Stimulated activated memory B cell treated with anti-CD40 and anti-IgM and Interleukin-4, amounts not matched to agents 10 μg/mL and 1 μg/mL and 100 μg/mL, for 72 hours (primary cell): Measurements from ENCODE around the gene PDE4D.

Experiments used
- ATAC-seq: fragments of 150-1000 bp; cut with Tn5 transposase; 2 replicates; pipeline ENCODE4 v1.10.0; 2021
- H3K27ac Mint-ChIP-seq: one replicate; pipeline ENCODE4 v1.8.0; 2022; ENCODE audit warnings: mild to moderate bottlenecking, mixed read lengths
- H3K27me3 Mint-ChIP-seq: one replicate; pipeline ENCODE4 v1.8.0; 2022; ENCODE audit warnings: mixed read lengths
- H3K36me3 Mint-ChIP-seq: one replicate; pipeline ENCODE4 v1.8.0; 2022; ENCODE audit warnings: mixed read lengths
- H3K4me1 Mint-ChIP-seq: one replicate; pipeline ENCODE4 v1.8.0; 2022; ENCODE audit warnings: mixed read lengths
- H3K4me3 Mint-ChIP-seq: one replicate; pipeline ENCODE4 v1.8.0; 2022; ENCODE audit warnings: mild to moderate bottlenecking, moderate library complexity, mixed read lengths
- H3K9me3 Mint-ChIP-seq: one replicate; pipeline ENCODE4 v1.8.0; 2022; ENCODE audit warnings: mixed read lengths

PDE4D gene

DNA sequence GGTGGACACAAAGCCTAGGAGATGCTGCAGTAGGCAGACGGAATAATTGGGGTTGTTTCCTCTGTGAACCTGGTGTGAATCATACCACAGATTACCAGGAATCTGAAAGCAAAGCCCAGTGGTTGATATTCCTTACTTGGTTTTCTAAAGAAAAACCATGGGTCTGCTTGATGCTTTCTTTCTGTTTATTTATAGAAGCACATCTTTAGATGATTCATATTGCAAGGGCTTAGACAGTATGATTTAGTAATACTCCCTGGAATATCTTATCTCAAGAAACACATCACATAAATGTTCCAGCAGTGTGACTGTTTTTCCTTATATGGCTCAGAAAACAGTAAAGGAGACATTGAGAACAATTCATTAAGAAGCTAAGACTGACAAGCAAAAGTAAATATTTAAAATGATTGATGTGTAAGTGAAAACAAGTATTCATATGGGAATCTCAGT, 687.4 kb downstream of the PDE4D start:
- no peaks in the 10 kb centered on the region for H3K36me3 Mint-ChIP-seq
- no peak overlapping the region for H3K4me3 Mint-ChIP-seq
- no peaks in the 10 kb centered on the region for H3K9me3 Mint-ChIP-seq
- no peak overlapping the region for H3K27ac Mint-ChIP-seq
- no peaks in the 10 kb centered on the region for H3K4me1 Mint-ChIP-seq
- ATAC-seq, result no peak
- H3K27me3 Mint-ChIP-seq, result no peaks in the 10 kb centered on the region

DNA sequence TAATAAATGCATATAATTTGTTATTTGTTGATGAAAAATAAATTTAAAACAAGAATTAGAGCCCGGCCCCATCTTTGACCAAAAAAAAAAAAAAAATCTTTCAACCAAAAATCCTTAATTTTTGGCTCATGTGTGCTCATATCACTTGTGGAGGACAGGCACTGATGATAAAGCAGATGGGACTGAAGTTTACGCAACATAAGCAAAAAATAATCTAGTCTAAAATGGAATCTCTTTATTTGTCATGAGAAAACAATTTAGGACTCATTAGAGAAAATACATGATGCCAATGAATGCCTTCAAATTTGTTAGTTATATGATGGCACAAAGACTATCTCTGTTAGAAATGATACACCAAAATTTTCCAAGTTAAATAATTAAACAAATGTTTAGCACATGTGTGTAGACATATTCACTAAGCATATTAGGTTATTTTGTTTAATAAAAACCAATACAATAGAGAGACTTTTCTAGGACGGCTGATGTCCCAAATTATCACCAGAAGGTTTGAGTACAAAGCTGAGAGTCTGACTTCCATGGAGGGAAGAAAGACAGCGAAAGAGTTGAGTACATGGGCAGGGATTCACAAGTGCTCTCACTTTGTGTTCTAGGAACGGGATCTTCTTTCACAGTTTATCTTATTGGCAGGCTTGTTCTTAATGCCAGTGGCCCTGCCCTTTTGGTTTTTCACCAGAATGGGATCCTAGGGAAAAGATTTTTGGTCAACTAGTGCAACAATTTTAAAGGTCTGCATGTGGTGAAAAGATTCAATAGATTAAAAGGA, 689.2 kb downstream of the PDE4D start:
- ATAC-seq, result no peak
- no peaks in the 10 kb centered on the region for H3K4me1 Mint-ChIP-seq
- H3K9me3 Mint-ChIP-seq, result no peaks in the 10 kb centered on the region
- H3K27me3 Mint-ChIP-seq, result no peaks in the 10 kb centered on the region
- no peak overlapping the region for H3K4me3 Mint-ChIP-seq
- no peaks in the 10 kb centered on the region for H3K36me3 Mint-ChIP-seq
- H3K27ac Mint-ChIP-seq, result no peak overlapping the region

DNA sequence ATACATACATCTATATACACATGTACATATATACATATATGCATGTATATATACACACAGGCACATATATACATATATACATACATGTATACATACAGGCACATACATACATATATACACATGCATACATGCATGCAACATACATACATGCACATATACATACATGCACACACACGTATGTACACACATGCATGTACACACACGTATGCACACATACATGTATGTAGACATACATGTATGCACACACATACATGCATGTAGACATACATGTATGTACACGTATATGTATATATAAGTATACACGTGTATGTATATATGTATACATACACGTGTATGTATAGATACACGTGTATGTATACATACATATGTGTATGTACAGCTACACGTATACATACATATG, 693.7 kb downstream of the PDE4D start:
- no peaks in the 10 kb centered on the region for H3K36me3 Mint-ChIP-seq
- peaks cover 6% of the 10 kb centered on the region for H3K4me1 Mint-ChIP-seq
- H3K9me3 Mint-ChIP-seq, result no peaks in the 10 kb centered on the region
- H3K4me3 Mint-ChIP-seq, result no peak overlapping the region
- H3K27ac Mint-ChIP-seq, result no peak overlapping the region
- no peaks in the 10 kb centered on the region for H3K27me3 Mint-ChIP-seq
- no peak for ATAC-seq

DNA sequence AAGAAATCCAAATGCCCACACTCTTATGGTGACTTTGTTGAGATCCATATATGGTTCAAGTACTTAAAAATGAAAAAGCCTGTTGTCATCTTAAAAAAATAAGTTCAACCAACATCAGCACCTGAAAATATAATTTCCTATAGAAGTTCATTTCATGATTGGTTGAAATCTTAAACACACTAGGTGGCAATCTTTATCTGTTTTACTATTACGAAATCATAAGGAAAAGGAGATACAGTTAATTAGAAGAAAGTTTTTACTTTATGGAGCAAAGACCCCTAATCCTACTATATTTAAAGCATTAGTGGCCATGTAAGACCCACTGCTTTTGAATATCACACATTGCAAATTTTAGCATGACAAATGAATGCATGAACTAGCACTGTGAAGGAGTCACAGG, 694.7 kb downstream of the PDE4D start:
- H3K9me3 Mint-ChIP-seq, result no peaks in the 10 kb centered on the region
- H3K4me3 Mint-ChIP-seq, result no peak overlapping the region
- H3K36me3 Mint-ChIP-seq, result peaks cover 6% of the 10 kb centered on the region
- no peaks in the 10 kb centered on the region for H3K27me3 Mint-ChIP-seq
- peaks cover 6% of the 10 kb centered on the region for H3K4me1 Mint-ChIP-seq
- ATAC-seq, result no peak
- peak overlapping the region; percentile 45 for H3K27ac Mint-ChIP-seq

DNA sequence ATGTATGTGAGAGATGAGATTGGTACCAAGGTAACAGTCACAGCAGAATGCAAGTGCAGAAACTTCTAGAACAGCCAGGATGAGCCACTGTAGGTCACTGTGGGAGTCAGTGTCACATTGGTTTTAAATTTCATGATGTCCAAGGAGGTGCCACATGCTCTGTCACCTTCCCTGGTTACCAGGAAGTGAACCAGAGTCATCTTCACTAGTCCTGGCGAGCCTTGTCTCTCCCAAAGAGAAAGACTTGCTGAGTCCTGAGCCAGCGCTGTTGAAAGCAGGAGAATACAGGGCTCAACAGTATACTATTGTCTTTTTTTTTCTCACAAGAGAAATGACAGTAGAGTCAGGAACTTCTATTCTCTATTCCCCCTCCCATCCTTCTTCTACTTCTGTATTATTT, 695.2 kb downstream of the PDE4D start:
- peak overlapping the region; percentile 45 for H3K27ac Mint-ChIP-seq
- peaks cover 6% of the 10 kb centered on the region for H3K36me3 Mint-ChIP-seq
- no peak overlapping the region for H3K4me3 Mint-ChIP-seq
- ATAC-seq, result no peak
- no peaks in the 10 kb centered on the region for H3K9me3 Mint-ChIP-seq
- H3K4me1 Mint-ChIP-seq, result peaks cover 6% of the 10 kb centered on the region
- no peaks in the 10 kb centered on the region for H3K27me3 Mint-ChIP-seq

DNA sequence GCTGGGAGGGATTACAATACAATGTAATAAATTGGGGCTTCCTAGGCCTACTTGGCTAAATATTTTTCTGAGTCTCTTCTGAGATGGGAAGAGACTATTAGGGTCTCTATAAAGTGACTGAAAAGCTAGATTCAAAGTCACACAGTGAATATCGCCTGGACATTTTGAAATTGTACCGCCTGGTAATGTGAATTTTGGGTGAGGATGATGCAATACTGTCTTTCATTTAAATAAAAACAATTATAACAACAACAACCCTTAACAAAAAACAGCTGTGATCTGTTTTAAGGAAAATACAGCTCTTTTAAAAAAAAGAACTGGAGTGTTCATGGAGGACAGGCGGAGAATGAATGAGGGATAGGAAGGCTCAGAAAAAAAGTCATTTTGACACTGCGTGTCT, 695.6 kb downstream of the PDE4D start:
- no peak overlapping the region for H3K27ac Mint-ChIP-seq
- H3K4me1 Mint-ChIP-seq, result peaks cover 6% of the 10 kb centered on the region
- H3K27me3 Mint-ChIP-seq, result no peaks in the 10 kb centered on the region
- peaks cover 6% of the 10 kb centered on the region for H3K36me3 Mint-ChIP-seq
- H3K4me3 Mint-ChIP-seq, result no peak overlapping the region
- no peak for ATAC-seq
- H3K9me3 Mint-ChIP-seq, result no peaks in the 10 kb centered on the region

DNA sequence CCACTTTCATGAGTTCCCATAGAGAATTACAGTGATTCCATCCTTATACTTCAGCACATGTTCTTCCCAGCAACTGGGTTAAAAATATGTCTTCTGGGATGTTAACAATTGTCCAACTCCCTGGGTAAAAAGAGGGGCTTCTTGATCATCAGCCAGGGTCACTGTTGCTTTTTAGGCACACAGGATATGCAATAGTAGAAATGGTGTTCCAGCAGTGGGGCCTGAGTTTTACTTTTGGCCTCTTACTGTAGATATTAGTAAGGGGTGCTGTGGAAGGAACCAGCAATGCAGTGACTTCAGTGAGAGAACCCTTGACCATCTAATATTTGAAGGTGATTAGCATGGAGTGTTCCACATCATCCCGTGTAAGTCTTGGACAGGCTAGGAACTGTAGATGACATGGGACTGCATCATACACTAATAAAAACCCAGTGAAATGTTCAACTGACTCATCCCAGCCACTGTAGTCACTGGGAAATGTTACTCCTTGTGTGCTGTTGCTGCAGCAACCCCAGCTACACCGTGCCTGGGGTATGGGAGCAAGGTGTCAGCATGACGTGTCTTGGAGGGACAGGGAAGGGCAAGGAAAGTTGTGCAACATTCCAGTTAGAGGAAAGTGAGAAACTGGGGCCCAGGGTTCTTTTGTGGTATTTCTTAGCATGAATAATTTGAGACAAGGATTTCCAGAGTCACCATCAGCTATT, 699.8 kb downstream of the PDE4D start:
- Mint-ChIP-seq H3K27ac (peak overlapping the region; percentile 24), H3K27me3 (peaks cover 7% of the 10 kb centered on the region), H3K9me3 (no peaks in the 10 kb centered on the region), H3K4me3 (no peak overlapping the region), H3K4me1 (peaks cover 5% of the 10 kb centered on the region), H3K36me3 (peaks cover 6% of the 10 kb centered on the region)
- ATAC-seq, result no peak

DNA sequence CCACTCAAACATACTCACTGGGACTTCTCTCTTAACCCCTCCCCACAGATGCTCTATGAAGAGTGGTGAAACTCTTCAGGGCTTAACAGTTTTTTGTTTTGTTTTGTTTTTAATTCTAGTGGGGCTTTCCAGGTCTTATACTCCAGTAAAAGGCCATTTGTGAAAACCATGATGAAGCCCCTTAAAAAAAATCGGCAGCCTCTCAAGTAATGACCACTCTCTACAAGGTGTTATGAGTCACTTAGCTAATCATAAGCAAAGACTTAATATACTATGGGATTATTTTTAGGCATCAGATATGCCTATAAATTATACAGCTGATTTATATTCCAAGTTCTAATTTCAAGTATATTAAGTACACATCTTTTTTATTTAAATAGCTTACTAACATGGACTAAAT, 702.8 kb downstream of the PDE4D start:
- Mint-ChIP-seq H3K27me3 (peaks cover 7% of the 10 kb centered on the region), H3K9me3 (no peaks in the 10 kb centered on the region), H3K4me1 (peaks cover 8% of the 10 kb centered on the region), H3K27ac (no peak overlapping the region), H3K4me3 (no peak overlapping the region), H3K36me3 (peaks cover 6% of the 10 kb centered on the region)
- ATAC-seq, result no peak

DNA sequence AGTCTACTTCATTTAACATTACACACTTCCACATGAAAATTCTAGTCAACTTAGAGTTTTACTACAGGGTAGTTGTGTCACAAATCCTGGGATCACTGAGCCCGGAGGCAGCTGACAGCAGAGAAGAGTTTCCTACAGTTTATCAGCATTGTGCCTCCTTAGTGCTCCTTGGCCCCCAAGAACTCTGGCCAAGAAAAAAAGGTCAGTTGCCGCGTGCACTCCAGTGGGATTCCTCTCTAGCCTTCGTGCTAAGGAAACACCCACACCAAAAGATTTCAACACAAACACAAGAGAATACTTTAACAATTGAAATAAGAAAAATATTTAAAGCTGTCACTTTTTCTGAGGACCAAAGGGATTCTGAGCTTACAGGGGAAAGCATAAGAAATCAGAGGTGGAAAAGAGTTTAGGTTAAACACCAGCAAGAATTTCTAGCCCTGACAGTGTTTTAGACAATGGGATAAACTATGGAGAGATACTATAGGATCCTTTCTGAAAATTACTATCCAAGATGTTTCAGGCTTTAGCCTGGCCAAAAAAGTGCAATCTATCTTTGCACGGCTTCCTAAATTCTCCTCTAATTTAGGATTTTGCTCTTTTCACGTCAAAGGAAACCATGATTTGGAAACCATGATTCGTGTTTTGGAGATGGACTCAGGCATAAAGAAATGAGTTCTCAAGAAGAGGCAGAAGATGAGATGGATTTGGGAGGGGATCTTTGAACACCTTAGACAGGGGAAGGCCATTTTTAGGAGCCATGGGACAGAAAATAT, 703.9 kb downstream of the PDE4D start:
- Mint-ChIP-seq H3K27me3 (peaks cover 7% of the 10 kb centered on the region), H3K36me3 (peaks cover 6% of the 10 kb centered on the region), H3K27ac (no peak overlapping the region), H3K4me1 (peaks cover 8% of the 10 kb centered on the region), H3K9me3 (no peaks in the 10 kb centered on the region), H3K4me3 (no peak overlapping the region)
- no peak for ATAC-seq

DNA sequence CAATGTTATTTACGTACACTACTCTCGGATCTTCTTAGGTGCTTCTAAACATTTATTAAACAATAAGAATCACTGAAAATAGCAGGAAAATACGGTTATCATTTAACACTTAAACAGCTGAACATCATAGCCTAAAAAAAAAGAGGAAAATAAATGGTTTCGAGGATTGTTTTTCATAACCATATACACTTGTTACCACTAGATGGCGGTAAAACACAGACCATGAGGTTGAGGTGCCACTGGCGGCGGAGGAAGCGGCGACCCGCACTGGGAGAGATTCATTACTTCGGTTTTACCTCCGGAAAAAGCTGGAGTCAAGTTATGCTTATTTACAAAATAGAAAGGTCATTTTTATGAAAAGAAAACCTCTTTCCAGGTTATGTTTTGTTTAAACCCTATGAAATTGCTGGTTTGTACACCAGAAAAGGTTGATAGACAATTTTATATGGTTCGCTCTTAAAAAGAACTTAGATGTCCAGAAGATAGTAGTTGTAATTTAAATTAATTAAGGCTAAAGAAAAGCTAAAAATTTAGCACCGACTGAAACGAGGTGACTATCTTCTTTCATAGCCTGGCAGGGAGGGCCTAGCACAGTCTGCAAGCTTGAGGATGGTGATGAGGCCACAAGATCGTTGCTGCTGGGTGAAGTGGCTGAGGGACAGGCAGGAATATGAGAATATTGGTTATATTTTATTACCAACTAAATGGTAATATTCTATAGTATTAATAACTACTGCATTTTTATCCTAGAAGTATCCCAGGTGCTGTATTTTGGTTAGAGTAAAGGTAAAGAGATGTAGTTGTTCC, 704.9 kb downstream of the PDE4D start:
- H3K36me3 Mint-ChIP-seq, result no peaks in the 10 kb centered on the region
- peak; percentile 77 for ATAC-seq
- peaks cover 8% of the 10 kb centered on the region for H3K4me1 Mint-ChIP-seq
- H3K4me3 Mint-ChIP-seq, result peak overlapping the region; percentile 49
- H3K27ac Mint-ChIP-seq, result no peak overlapping the region
- no peaks in the 10 kb centered on the region for H3K9me3 Mint-ChIP-seq
- peaks cover 7% of the 10 kb centered on the region for H3K27me3 Mint-ChIP-seq

DNA sequence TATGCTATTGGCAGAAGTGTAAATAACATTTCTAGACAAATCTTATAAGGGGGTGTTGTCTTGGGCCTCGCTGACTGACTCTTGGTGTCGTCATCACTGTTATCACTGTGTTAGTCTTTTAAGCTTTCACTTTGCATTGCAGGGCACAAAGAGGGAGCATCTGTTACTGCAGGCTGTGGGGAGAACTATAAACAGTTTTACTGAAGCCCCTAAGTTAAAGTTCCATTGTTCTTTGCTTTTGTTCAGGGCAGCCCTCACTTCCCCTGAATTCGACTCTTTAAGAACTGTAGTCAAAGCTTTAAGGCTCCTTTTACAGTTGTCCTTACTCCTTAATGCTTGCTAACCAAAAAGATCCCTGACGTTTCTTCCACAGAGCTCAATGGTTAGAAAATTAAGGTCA, 705.7 kb downstream of the PDE4D start:
- peaks cover 8% of the 10 kb centered on the region for H3K4me1 Mint-ChIP-seq
- H3K4me3 Mint-ChIP-seq, result no peak overlapping the region
- no peak for ATAC-seq
- peaks cover 7% of the 10 kb centered on the region for H3K27me3 Mint-ChIP-seq
- no peaks in the 10 kb centered on the region for H3K9me3 Mint-ChIP-seq
- no peaks in the 10 kb centered on the region for H3K36me3 Mint-ChIP-seq
- H3K27ac Mint-ChIP-seq, result no peak overlapping the region

DNA sequence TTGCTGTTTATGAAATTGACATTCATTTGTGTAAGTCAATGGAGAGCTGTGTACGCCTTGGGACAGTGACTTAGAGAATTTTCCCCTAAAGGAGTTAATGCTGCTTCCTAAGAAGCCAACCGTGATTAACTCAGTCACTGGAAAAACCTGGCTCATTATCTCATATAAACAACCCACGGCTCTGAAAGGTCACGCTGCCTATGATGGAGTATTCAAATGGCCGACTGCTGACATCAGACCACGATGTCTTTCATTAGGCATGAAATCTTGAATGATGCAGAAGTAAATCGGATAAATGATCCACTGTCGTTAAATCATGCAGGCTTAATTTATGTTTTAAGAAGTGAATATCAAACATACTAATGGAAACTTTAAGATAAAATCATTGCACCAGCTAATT, 706.9 kb downstream of the PDE4D start:
- no peak overlapping the region for H3K4me3 Mint-ChIP-seq
- H3K9me3 Mint-ChIP-seq, result no peaks in the 10 kb centered on the region
- H3K27ac Mint-ChIP-seq, result no peak overlapping the region
- no peaks in the 10 kb centered on the region for H3K36me3 Mint-ChIP-seq
- peaks cover 8% of the 10 kb centered on the region for H3K4me1 Mint-ChIP-seq
- peaks cover 7% of the 10 kb centered on the region for H3K27me3 Mint-ChIP-seq
- no peak for ATAC-seq

DNA sequence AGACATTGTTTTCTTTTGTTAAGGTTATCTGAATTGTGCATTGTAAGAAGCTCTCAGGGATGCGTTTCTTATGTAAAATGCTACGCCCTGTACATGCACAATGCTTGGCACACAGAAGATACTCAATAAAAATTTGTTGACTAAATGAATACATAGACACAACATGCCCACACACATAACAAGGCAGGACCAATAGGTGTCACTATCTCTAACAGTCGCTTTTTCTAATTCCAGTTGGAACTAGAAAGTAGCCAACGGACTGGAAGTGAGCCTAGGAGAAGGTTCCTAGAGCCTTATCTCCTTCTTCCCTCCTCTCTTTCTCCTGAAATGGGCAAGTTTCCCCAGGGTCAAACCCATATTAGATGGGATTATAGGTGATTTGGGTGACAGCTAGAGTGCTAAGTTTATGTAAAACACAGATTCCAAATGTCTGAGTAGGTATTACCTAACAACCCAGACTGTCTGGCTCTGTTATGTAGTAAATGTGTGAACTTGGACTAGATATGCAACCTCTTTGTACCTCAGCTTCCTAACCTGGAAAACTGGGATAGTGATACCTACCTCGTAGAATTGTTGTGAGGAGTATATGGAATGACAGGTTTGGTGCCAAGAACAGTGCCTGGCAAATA, 707.7 kb downstream of the PDE4D start:
- Mint-ChIP-seq H3K4me1 (peaks cover 8% of the 10 kb centered on the region), H3K27me3 (peaks cover 7% of the 10 kb centered on the region), H3K4me3 (no peak overlapping the region), H3K9me3 (no peaks in the 10 kb centered on the region), H3K36me3 (no peaks in the 10 kb centered on the region), H3K27ac (no peak overlapping the region)
- ATAC-seq, result no peak

DNA sequence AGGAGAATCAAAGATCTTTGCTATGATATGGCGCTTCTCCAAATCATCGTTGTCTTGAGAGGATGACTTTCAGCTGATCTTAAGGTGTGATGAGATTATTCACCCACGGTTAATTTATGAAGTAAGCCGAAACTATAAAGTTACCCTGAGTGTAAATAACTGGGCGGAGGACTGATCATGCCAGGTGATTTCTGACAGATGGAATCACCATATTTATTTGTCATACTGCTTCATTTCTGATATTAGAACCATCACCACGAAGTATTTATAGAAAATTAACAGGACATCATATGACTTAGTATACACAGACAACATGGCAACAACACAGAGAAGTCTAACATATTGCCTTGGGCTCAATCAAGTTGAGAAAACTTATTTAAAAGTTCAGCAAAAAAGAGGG, 708.8 kb downstream of the PDE4D start:
- Mint-ChIP-seq H3K4me3 (no peak overlapping the region), H3K36me3 (no peaks in the 10 kb centered on the region), H3K4me1 (peaks cover 18% of the 10 kb centered on the region), H3K9me3 (no peaks in the 10 kb centered on the region), H3K27ac (no peak overlapping the region), H3K27me3 (peaks cover 5% of the 10 kb centered on the region)
- no peak for ATAC-seq
